Kidney epithelial cell (primary cell): Measurements from ENCODE around the gene TMEM244. TPM values are rescaled to one million over a fixed set of nuclear protein-coding genes. Genes with fewer than 3 reads are reported as not detected.
A peak's percentile ranks its signal among the peaks of the same experiment; 100 is the strongest.

Source experiments
- DNase-seq: peaks from one replicate; pipeline ENCODE4 v3.0.0-alpha.2; 2010; ENCODE audit warnings: low read depth
- H3K27me3 ChIP-seq: 2 replicates; pipeline ENCODE4 v1.6.0; 2011; ENCODE audit warnings: low read length; ENCODE audit not compliant: control insufficient read depth, insufficient read depth
- H3K36me3 ChIP-seq: 2 replicates; pipeline ENCODE4 v1.5.1; 2011; ENCODE audit warnings: low read length; ENCODE audit not compliant: control insufficient read depth, insufficient read depth
- H3K4me3 ChIP-seq: 2 replicates; pipeline ENCODE4 v1.5.1; 2011; ENCODE audit warnings: low read depth, mild to moderate bottlenecking, control low read depth, low read length
- total RNA-seq: library from RNA; depleted of rRNA; stranded (reverse); fragments of >200 nt; gene quantifications from 2 replicates; pipeline ENCODE4 v1.2.3, GENCODE V29; 2015
- TF ChIP-seq, protein P1 (sequence below): IDR thresholded peaks from 2 replicates; pipeline ENCODE4 v1.5.1; 2011; ENCODE audit warnings: mild to moderate bottlenecking, moderate library complexity, low read length, control low read depth, inconsistent platforms; ENCODE audit not compliant: insufficient read depth, poor library complexity, severe bottlenecking

The TMEM244 gene
- total RNA-seq, 1 donor from 2014 or later, result not detected

DNA sequence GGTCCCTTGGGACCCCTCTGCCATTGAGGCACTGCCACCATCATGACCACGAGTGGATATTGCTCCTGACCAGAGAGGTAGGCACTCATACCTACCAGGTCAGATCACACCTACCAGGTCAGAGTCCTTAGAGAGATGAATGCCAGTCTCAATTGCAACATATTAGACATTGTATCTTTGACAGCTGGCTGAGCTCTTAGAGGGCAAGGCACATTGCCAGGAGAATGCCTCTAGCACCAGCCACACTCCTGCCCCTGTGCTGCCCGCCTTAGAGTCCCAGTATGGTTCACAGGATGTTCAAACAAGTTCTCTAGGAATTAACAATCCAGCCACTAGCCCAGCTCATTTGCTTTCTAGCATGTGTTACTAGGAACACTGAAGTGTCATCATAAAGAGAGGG lies 65.9 kb downstream of the TMEM244 start:
- no peak overlapping the region for H3K4me3 ChIP-seq
- DNase-seq, result peak; percentile 7
- H3K27me3 ChIP-seq, result no peaks in the 10 kb centered on the region
- TF ChIP-seq, protein P1, sequence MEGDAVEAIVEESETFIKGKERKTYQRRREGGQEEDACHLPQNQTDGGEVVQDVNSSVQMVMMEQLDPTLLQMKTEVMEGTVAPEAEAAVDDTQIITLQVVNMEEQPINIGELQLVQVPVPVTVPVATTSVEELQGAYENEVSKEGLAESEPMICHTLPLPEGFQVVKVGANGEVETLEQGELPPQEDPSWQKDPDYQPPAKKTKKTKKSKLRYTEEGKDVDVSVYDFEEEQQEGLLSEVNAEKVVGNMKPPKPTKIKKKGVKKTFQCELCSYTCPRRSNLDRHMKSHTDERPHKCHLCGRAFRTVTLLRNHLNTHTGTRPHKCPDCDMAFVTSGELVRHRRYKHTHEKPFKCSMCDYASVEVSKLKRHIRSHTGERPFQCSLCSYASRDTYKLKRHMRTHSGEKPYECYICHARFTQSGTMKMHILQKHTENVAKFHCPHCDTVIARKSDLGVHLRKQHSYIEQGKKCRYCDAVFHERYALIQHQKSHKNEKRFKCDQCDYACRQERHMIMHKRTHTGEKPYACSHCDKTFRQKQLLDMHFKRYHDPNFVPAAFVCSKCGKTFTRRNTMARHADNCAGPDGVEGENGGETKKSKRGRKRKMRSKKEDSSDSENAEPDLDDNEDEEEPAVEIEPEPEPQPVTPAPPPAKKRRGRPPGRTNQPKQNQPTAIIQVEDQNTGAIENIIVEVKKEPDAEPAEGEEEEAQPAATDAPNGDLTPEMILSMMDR, result no peak
- H3K36me3 ChIP-seq, result no peaks in the 10 kb centered on the region

DNA sequence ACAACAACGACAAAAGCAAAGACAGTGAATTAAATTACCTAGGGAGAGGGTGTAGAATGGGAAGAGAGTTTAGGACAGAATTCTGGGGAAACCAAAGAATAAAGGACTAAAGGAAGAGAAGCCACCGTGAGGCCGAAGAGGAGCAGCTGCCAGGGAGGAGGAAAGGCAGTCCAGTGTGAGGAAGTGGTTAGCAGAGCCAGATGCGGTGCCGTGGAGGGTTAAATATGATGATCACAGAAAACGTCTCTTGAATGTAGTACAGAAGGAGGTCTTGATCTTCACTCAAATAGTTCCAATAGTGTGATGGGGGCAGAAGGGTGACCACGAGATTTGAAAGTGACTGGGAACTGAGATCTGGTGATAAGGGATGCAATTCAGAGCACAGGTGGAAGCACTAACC lies 67.7 kb downstream of the TMEM244 start:
- Histone ChIP-seq H3K4me3 (no peak overlapping the region), H3K27me3 (no peaks in the 10 kb centered on the region), H3K36me3 (no peaks in the 10 kb centered on the region)
- DNase-seq, result no peak
- TF ChIP-seq, protein P1, result no peak

DNA sequence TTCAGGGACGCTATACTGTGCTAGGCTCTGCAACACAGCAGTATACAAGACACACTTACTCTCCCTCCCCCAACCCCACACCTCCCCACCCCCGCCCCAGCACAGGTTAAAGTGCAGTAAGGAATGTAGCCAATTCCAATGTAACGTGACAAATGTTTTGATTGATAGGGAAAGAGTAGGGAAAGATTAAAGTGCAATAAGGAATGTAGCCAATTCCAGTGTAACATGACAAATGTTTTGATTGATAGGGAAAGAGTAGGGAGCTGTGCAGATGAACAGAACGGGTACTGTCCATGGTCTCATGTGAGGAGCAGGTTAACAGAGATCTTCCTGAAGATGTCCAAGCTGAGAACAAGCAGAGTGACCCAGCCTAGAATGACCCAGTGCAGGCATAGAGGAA lies 69.1 kb downstream of the TMEM244 start:
- no peaks in the 10 kb centered on the region for H3K36me3 ChIP-seq
- TF ChIP-seq, protein P1, result no peak

DNA sequence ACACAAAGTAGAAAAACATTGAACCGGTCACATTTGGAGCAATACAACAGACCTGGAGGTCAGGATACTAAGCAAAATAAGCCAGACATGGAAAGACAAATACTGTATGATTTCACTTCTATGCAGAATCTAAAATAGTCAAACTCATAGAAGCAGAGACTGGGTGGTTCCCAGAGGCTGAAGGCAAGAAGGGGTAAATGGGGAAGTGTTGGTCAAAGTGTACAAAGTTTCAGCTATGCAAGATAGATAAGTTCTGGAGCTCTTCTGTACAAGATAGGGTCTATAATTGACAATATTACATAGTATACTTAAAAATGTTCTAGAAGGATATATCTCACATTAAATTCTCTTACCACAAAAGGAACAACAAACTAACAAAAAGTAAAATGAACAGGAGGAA lies 70.3 kb downstream of the TMEM244 start:
- no peaks in the 10 kb centered on the region for H3K36me3 ChIP-seq
- no peak overlapping the region for H3K4me3 ChIP-seq
- TF ChIP-seq, protein P1, result no peak
- no peaks in the 10 kb centered on the region for H3K27me3 ChIP-seq
- no peak for DNase-seq

More for the DNA sequence above, 69.1 kb downstream of the TMEM244 start:
- Histone ChIP-seq H3K4me3 (no peak overlapping the region), H3K27me3 (no peaks in the 10 kb centered on the region)
- no peak for DNase-seq

DNA sequence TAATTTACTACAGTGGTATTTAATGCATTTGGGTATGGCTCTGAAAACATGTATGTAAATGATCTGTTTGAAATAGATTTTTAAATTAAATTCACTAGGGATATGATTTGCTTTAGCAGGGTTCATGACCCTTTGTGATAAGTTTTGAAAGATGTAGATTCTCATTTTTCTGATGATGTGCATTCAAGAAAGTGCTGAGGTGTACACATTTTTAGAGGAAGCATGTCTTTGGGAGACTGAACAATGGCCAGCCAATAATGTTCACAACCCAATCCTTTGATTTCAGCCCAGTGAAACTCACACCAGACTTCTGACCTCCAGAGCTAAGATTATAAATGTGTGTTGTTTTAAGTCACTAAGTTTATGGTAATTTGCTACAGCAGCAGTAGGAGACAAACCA lies 71.1 kb downstream of the TMEM244 start:
- TF ChIP-seq, protein P1, result no peak

DNA sequence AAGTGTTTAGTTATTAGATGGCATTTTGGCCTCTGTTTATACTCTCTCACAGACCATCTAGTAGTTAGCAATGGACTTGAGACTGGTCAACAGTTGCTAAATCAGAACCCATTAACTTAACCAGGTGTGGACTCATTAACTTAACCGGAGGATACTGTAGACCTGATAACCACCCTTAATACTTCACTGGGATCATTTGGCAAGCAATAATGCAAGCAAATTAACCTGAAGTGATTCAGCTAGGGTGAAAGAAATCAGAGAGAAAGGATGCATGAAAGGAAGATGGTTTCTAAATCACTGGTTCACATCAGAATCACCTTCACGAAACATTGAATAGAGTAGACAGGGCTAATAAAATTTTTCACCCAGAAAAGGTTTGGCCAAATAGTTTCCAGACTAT lies 73.3 kb downstream of the TMEM244 start:
- Histone ChIP-seq H3K4me3 (no peak overlapping the region), H3K27me3 (no peaks in the 10 kb centered on the region), H3K36me3 (no peaks in the 10 kb centered on the region)
- TF ChIP-seq, protein P1, result no peak
- no peak for DNase-seq

More for the DNA sequence above, 71.1 kb downstream of the TMEM244 start:
- DNase-seq, result no peak
- H3K36me3 ChIP-seq, result no peaks in the 10 kb centered on the region
- H3K27me3 ChIP-seq, result no peaks in the 10 kb centered on the region
- H3K4me3 ChIP-seq, result no peak overlapping the region
